ENCODE measurements around the gene ANHX. TPM values are rescaled to one million over a fixed set of nuclear protein-coding genes. Genes with fewer than 3 reads are reported as not detected.
"Not testable (repeated sequence)": the region's sequence is repeated elsewhere in the genome, so short reads cannot be mapped to it uniquely, and the experiment has no call there.

The ANHX gene
- total and polyA plus RNA-seq, 4 donors: not detected

GRCh38 chr12:133264173-133264572, 28.5 kb upstream of the ANHX start:
- Histone ChIP-seq H3K27ac (ENCODE audit: low read depth in 1 of 2, low read length in 2 of 2) (no peak overlapping the region), H3K36me3 (ENCODE audit: control insufficient read depth in 4 of 4, insufficient read depth in 3 of 4, low read depth in 1 of 4, low read length in 3 of 4) (no peaks in the 10 kb centered on the region), H3K4me3 (ENCODE audit: low read depth in 1 of 3, low read length in 3 of 3) (no peak overlapping the region), H3K9ac (ENCODE audit: low read depth in 1 of 2, low read length in 2 of 2) (no peak overlapping the region), H3K27me3 (ENCODE audit: control insufficient read depth in 4 of 4, insufficient read depth in 4 of 4, low read length in 3 of 4) (no peaks in the 10 kb centered on the region), H3K9me3 (ENCODE audit: control insufficient read depth in 4 of 4, low read length in 3 of 4) (no peaks in the 10 kb centered on the region), H3K4me1 (ENCODE audit: control insufficient read depth in 4 of 4, insufficient read depth in 4 of 4, low read length in 3 of 4) (no peaks in the 10 kb centered on the region)
- no peak for DNase-seq (ENCODE audit: low spot score)
- TF ChIP-seq EGR1 (IDR thresholded peaks at IDR 0.05; ENCODE audit: low read depth in 2 of 2): no peak
- no peak for TF ChIP-seq GABPA (IDR thresholded peaks at IDR 0.05 in 1 of 2, conservative IDR thresholded peaks at IDR 0.05 in 1 of 2)
- TF ChIP-seq, protein P1, sequence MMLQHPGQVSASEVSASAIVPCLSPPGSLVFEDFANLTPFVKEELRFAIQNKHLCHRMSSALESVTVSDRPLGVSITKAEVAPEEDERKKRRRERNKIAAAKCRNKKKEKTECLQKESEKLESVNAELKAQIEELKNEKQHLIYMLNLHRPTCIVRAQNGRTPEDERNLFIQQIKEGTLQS (IDR thresholded peaks at IDR 0.05): no peak
- TF ChIP-seq HNF4A (conservative IDR thresholded peaks at IDR 0.05): no peak
- WGBS: 81% methylated on average over 33 of the region's 33 CpGs

GRCh38 chr12:133256321-133256720, 20.6 kb upstream of the ANHX start:
- Histone ChIP-seq H3K27ac (ENCODE audit: low read depth in 1 of 2, low read length in 2 of 2) (no peak overlapping the region), H3K27me3 (ENCODE audit: control insufficient read depth in 4 of 4, insufficient read depth in 4 of 4, low read length in 3 of 4) (peaks cover 0 to 2% (median 0%) of the 10 kb centered on the region in 4 donors), H3K4me1 (ENCODE audit: control insufficient read depth in 4 of 4, insufficient read depth in 4 of 4, low read length in 3 of 4) (no peaks in the 10 kb centered on the region), H3K9me3 (ENCODE audit: control insufficient read depth in 4 of 4, low read length in 3 of 4) (peaks cover 2 to 10% (median 3%) of the 10 kb centered on the region in 4 donors), H3K4me3 (ENCODE audit: low read depth in 1 of 3, low read length in 3 of 3) (no peak overlapping the region), H3K9ac (ENCODE audit: low read depth in 1 of 2, low read length in 2 of 2) (no peak overlapping the region), H3K36me3 (ENCODE audit: control insufficient read depth in 4 of 4, insufficient read depth in 3 of 4, low read depth in 1 of 4, low read length in 3 of 4) (no peaks in the 10 kb centered on the region)
- 34% methylated on average over 1 of the region's 1 CpG for whole genome bisulfite sequencing
- DNase-seq (ENCODE audit: low spot score): no peak
- TF ChIP-seq HNF4G (IDR thresholded peaks at IDR 0.05) (no peak), GABPA (IDR thresholded peaks at IDR 0.05 in 1 of 2, conservative IDR thresholded peaks at IDR 0.05 in 1 of 2) (no peak)
- TF ChIP-seq, protein P1 (IDR thresholded peaks at IDR 0.05): no peak
- TF ChIP-seq, protein P2, sequence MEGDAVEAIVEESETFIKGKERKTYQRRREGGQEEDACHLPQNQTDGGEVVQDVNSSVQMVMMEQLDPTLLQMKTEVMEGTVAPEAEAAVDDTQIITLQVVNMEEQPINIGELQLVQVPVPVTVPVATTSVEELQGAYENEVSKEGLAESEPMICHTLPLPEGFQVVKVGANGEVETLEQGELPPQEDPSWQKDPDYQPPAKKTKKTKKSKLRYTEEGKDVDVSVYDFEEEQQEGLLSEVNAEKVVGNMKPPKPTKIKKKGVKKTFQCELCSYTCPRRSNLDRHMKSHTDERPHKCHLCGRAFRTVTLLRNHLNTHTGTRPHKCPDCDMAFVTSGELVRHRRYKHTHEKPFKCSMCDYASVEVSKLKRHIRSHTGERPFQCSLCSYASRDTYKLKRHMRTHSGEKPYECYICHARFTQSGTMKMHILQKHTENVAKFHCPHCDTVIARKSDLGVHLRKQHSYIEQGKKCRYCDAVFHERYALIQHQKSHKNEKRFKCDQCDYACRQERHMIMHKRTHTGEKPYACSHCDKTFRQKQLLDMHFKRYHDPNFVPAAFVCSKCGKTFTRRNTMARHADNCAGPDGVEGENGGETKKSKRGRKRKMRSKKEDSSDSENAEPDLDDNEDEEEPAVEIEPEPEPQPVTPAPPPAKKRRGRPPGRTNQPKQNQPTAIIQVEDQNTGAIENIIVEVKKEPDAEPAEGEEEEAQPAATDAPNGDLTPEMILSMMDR (IDR thresholded peaks at IDR 0.05; ENCODE audit: low read depth, low read length, missing input control): no peak

- 21% methylated on average over 1 of the region's 1 CpG for WGBS
- not testable (repeated sequence) for H3K4me1 ChIP-seq (ENCODE audit: control insufficient read depth in 4 of 4, insufficient read depth in 4 of 4, low read length in 3 of 4)
Observed at GRCh38 chr12:133255833-133256232, 20.2 kb upstream of the ANHX start.

DNA sequence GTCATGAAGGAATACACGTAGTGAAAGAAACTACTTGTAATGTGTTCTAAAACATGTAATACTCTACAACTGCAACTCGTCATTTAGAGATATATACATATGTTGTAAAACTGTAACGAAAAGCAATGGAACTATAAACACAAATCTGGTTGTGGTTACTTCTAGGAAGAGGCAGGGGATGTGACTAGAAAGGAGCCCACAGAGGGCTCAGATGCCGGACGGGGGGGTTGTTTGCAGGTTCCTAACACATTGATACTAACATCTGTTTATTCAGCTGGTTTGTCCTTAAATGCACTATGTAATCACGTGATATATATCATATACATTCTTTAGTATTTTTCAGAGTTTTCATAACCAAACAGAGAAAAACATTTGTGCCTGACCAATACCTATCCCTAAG, 16.1 kb upstream of the ANHX start:
- Histone ChIP-seq H3K9me3 (ENCODE audit: control insufficient read depth in 4 of 4, low read length in 3 of 4) (peaks cover 0 to 11% (median 3%) of the 10 kb centered on the region in 4 donors), H3K4me1 (ENCODE audit: control insufficient read depth in 4 of 4, insufficient read depth in 4 of 4, low read length in 3 of 4) (no peaks in the 10 kb centered on the region), H3K4me3 (ENCODE audit: low read depth in 1 of 3, low read length in 3 of 3) (no peak overlapping the region), H3K27me3 (ENCODE audit: control insufficient read depth in 4 of 4, insufficient read depth in 4 of 4, low read length in 3 of 4) (peaks cover 0 to 2% (median 0%) of the 10 kb centered on the region in 4 donors), H3K9ac (ENCODE audit: low read depth in 1 of 2, low read length in 2 of 2) (no peak overlapping the region), H3K36me3 (ENCODE audit: control insufficient read depth in 4 of 4, insufficient read depth in 3 of 4, low read depth in 1 of 4, low read length in 3 of 4) (no peaks in the 10 kb centered on the region), H3K27ac (ENCODE audit: low read depth in 1 of 2, low read length in 2 of 2) (no peak overlapping the region)
- DNase-seq (ENCODE audit: low spot score): no peak
- no peak for TF ChIP-seq HNF4A (conservative IDR thresholded peaks at IDR 0.05)
- WGBS: 57% methylated on average over 6 of the region's 6 CpGs

More at GRCh38 chr12:133255833-133256232, 20.2 kb upstream of the ANHX start:
- peaks cover 2 to 11% (median 3%) of the 10 kb centered on the region in 4 donors for H3K9me3 ChIP-seq (ENCODE audit: control insufficient read depth in 4 of 4, low read length in 3 of 4)
- H3K4me3 ChIP-seq (ENCODE audit: low read depth in 1 of 3, low read length in 3 of 3); H3K36me3 ChIP-seq (ENCODE audit: control insufficient read depth in 4 of 4, insufficient read depth in 3 of 4, low read depth in 1 of 4, low read length in 3 of 4); H3K27me3 ChIP-seq (ENCODE audit: control insufficient read depth in 4 of 4, insufficient read depth in 4 of 4, low read length in 3 of 4); H3K9ac ChIP-seq (ENCODE audit: low read depth in 1 of 2, low read length in 2 of 2); H3K27ac ChIP-seq (ENCODE audit: low read depth in 1 of 2, low read length in 2 of 2); DNase-seq (ENCODE audit: low spot score): not testable (repeated sequence)

Measured in liver (tissue), 9 donors.